ENCODE measurements around the gene DDO.
A peak's percentile ranks its signal among the peaks of the same experiment; 100 is the strongest.

Gene DDO

DNA sequence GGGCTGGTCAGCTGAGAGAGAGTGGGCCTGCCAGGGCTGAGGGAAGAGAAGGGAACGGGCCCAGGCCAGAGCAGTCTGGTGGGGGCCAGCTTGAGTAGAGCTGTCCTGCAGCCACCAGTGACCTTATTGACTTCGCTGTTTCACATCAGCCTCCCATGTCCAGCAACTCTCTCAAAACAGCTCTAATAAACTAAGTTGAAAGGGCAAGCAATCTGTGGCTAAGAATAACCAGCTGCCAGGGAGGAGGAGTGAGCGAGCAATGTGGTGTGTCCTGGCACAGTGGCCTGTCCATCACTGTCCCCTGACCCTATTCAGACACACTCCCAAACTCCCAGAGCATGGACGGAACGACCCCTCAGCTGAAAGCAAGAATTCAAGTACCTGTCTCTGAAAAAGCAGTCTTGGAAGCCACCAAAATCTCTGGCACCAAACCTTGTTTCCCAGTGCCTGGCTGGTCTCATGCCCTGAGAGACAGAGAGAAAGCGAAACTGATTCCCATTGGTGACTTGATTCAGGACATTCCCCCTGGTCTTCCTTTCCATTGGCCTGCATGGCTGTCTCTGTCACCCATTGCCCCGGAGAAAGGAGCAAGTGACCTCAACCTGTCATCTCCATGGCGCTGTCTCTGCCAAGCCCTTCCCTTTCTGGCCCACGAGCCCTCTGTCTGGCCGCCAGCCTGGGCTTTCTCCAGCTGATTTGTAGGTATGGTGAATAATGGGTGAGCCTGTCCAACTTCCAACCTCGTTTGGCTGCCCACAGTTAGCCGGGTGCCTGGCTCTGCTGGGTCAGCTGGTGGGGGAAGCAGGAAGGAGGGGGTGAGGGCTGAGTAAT, at the start of gene DDO:
Gene DDO, minus strand, starts transcription at position 490 of the 831 bp plus-strand sequence. CDS start 2,113 bp downstream, outside the sequence.
- peak; percentile 51 for DNase-seq (ENCODE audit: low read depth)

- no peak for DNase-seq (ENCODE audit: low read depth)
Observed at GRCh38 chr6:110462884-110463481, 47.6 kb upstream of the DDO start.

DNA sequence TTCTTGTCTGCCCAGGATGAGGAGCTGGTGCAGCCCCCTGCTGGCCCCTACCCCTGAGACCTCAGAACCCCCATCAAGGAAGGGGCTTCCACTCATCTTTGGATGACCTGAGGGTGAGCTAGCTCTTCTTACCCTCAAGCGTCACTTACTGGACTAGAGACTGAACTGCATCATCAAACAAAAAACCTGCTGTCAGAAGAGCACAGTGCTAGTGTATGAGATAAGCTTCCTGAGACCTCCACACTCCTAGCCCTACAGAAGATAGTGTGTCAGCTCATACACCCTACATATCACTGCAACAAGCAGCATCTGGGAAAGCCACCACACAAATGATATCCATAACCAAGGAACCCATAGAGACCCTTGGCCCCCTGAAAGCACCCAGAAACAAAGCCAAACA, 46.0 kb upstream of the DDO start:
- DNase-seq (ENCODE audit: low read depth) = no peak

GRCh38 chr6:110459137-110459536, 43.8 kb upstream of the DDO start:
- no peak for DNase-seq (ENCODE audit: low read depth)

DNA sequence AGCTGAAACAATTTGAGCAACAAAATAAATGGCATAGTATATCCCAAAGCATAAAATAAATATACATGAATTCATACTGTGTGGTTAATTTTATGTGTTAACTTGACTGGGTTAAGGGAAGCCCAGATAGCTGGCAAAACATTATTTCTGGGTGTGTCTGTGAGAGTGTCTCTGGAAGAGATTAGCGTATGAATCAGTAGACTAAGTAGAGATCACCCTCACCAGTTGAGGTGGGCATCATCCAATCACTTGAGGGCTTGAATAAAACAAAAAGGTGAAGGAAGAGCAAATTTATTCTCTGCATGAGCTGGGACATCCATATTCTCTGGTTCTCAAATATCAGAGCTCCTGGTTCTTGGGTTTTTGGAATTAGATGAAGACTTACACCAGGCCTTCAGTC, 43.1 kb upstream of the DDO start:
- DNase-seq (ENCODE audit: low read depth) = no peak

DNA sequence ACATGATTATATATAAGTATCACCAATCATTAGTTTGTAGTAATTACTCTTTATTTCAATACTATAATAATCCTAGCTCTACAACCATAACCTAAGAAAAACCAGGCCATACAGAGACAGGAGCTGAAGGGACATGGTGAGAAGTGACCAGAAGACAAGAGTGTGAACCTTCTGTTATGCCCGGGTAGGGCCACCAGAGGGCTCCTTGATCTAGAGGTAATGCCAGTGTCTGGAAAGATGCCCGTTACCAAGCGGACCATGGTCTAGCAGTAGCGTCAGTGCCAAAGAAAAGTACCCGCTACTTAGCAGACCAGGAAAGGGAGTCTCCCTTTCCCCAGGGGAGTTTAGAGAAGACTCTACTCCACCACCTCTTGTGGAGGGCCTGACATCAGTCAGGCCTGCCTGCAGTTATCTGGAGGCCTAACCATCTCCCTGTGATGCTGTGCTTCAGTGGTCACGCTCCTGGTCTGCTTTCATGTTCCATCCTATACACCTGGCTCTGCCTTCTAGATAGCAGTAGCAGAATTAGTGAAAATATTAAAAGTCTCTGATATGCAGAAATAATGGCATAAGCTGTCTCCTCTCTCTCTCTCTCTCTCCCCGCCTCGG, 42.3 kb upstream of the DDO start:
- DNase-seq (ENCODE audit: low read depth) = peak; percentile 14

GRCh38 chr6:110456694-110457093, 41.3 kb upstream of the DDO start:
- DNase-seq (ENCODE audit: low read depth) = no peak

- DNase-seq (ENCODE audit: low read depth) = no peak
Observed at GRCh38 chr6:110449541-110449895, 34.1 kb upstream of the DDO start.

DNA sequence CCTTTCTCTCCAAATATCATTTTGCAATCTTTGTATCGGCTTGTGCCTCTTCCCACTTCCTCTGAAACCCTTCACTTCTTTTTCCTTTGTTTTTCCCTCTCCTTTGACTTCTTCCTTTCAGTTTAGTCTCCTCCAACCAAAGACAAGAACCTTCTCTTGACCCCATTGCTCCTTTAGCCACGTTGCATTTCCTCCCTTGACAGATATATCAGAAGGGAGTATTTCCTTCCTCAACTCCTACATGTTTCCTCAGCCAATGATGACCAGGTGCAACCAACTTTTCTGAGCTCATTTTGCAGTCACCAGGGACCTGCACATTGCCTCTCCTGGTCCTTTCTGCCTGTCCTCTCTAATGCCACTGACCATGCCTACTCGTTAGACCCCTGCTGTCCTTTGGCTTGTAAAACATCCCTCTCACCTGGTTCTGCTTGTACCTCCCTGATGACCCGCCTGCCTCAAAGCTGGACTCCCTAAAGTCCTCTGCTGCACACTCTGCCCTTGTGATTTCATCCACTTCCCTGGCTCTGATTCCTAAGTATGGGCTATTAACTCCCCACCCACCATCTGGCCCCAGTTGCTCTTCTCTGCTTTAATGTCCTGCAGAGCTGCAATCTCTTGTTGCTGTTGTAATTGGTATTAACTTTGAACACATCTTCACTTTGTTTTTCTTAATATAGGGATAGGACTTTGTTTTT, 33.6 kb upstream of the DDO start:
- DNase-seq (ENCODE audit: low read depth) = no peak

DNA sequence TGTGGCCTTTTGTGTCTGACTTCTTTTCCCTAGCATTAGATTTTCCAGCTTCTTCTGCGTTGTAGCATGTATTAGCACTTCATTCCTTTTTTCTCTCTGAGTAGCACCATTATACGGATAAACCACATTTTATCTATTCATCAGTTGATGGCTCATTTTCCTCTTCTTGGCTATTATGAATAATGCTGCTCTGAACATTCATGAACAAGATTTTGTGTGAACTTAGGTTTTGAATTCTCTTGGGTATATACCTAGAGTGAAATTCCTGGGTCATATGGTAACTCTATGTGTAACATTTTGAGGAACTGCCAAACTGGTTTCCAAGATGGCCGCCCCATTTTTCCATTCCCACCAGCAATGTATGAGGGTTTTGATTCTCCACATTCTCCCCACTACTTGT, 32.4 kb upstream of the DDO start:
- no peak for DNase-seq (ENCODE audit: low read depth)

- DNase-seq (ENCODE audit: low read depth) = no peak
Observed at GRCh38 chr6:110446405-110446804, 31.0 kb upstream of the DDO start.

DNA sequence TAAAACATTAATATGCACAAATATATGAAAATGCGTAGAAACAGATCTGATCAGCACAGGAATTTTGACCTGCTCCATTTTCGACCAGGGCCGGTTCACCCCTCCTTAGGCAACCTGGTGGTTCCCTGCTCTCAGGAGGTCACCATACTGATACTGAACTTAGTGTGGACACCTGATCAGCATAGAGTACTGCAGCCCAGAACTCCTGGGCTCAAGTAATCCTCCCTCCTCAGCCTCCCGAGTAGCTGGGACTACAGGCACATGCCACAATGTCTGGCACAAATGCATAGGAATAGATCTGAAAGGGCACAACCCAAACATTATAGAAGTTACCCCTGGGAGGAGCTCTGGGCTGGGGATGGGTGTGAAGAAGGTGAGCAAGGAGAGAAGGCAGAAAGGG, 24.7 kb upstream of the DDO start:
- DNase-seq (ENCODE audit: low read depth) = no peak

- DNase-seq (ENCODE audit: low read depth) = no peak
Observed at GRCh38 chr6:110439356-110439755, 24.0 kb upstream of the DDO start.

GRCh38 chr6:110434961-110435602, 19.7 kb upstream of the DDO start:
- no peak for DNase-seq (ENCODE audit: low read depth)

- DNase-seq (ENCODE audit: low read depth) = no peak
Observed at GRCh38 chr6:110432285-110432900, 17.0 kb upstream of the DDO start.

DNA sequence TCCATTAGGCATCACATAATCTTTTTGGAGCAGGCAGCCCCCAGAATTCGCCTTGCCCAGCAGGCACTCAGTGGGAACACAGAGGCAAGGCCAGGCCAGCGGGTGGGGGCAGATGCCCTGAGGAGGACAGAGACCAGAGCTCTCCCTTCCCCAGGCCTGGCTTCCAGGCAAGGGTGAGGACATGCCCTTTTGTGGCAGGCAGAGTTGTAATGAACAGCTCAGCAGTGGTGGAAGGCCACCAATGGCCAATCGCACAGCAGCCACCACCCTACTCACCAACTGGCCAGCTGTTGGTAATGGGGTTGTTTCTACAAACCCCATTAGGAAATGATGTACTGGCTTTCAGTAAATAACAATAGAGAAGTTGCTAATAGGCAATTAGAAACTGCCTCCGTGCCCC, 15.4 kb upstream of the DDO start:
- no peak for DNase-seq (ENCODE audit: low read depth)

GRCh38 chr6:110430236-110430635, 14.9 kb upstream of the DDO start:
- DNase-seq (ENCODE audit: low read depth) = no peak

- DNase-seq (ENCODE audit: low read depth) = no peak
Observed at GRCh38 chr6:110428153-110428552, 12.8 kb upstream of the DDO start.

DNA sequence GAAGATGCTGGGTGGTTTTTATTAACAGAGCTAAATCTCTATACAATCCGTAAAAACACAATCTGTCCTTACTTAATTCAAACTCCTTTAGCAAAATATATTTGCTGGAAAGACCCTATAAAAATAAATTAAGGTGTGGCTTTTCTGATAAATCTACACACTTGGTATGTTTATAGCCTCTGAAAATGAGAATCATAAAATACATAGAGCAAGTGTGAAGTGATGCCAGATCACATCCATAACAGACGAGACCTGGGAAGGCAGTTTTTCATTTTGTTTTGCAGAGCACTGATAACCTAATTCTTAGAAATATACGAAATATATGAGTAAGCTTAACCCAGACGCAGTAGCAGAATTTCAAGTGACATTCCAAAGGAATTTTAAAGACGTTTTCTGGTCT, 10.4 kb upstream of the DDO start:
- no peak for DNase-seq (ENCODE audit: low read depth)

DNA sequence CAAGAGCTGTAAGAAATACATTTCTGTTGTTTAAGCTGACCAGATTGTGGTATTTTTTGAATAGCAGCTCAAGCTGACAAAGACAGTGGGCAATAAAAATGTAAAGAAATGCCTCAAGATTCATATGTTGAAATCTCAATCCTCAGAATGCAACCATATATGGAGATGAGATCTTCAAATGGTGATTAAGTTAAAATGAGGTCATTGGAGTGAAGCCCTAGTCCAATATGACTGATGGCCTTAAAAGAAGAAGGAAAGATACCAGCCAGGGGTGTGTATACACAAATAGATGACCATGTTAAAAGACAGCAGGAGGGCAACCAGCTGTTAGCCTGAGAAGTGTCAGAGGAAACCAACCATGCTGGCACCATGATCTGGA, 7.1 kb upstream of the DDO start:
- no peak for DNase-seq (ENCODE audit: low read depth)

DNA sequence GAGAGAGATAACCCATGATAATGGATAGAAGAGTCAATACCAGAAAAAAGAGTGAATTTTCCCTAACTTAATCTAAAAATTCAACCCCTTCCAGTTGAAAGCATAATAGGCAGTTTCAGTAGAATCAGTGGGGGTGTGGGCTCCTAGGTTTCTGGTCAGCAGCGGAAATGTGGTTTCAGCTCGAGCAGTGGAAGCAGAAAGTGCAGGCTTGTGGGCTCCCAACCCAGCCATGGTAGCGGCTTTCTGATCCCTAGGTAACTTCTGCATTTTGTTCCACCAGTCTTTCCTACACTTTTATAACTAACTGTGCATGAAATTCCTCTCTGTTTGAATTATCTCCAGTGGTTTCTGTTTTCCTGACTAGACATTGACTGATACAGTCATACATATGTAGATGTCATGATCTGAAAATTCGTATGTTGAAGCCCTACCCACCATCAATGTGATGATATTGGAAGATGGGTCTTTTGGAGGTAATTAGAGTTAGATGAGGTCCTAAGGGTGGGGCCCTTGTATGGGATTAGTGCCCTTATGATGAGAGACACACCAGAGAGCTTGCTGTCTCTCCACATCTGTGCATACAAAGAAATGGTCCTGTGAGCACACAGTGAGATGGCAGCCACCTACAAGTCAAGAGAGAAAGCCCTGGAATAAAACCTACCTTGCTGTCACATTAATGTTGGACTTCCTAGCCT, 6.5 kb upstream of the DDO start:
- DNase-seq (ENCODE audit: low read depth) = no peak
